Right ventricle myocardium inferior (tissue), 1 donor: ENCODE measurements around the gene WDPCP. TPM values are rescaled to one million over a fixed set of nuclear protein-coding genes. Genes with fewer than 3 reads are reported as not detected.
"Not testable (repeated sequence)": the region's sequence is repeated elsewhere in the genome, so short reads cannot be mapped to it uniquely, and the experiment has no call there.

ENCODE experiments used
- ATAC-seq: fragments of 200-7000 bp; cut with Tn5 transposase; one replicate; pipeline ENCODE4 v1.9.1; 2020; ENCODE audit warnings: mild to moderate bottlenecking, moderate library complexity
- DNase-seq: peaks from one replicate; pipeline ENCODE4 v3.0.0; 2021; ENCODE audit errors: missing footprints
- intact Hi-C: fragments of 100-400 bp; cut with DNase I; formaldehyde crosslinking; loops from one replicate; pipeline ENCODE4 v1.11.0; 2022
- total RNA-seq: library from RNA; stranded (reverse); fragmentation: NEBNext Ultra II Directional; extraction: Animal tissue kit (Norgen Biotek cat#: 25700); gene quantifications from one replicate; pipeline ENCODE4 v1.2.1, GENCODE V29; 2021
- donor health status: DM: no; HTN: yes; CAD: no; lungs with severe emphysema.

Gene WDPCP
- total RNA-seq, 1 donor from 2014 or later = 13.5 TPM

DNA sequence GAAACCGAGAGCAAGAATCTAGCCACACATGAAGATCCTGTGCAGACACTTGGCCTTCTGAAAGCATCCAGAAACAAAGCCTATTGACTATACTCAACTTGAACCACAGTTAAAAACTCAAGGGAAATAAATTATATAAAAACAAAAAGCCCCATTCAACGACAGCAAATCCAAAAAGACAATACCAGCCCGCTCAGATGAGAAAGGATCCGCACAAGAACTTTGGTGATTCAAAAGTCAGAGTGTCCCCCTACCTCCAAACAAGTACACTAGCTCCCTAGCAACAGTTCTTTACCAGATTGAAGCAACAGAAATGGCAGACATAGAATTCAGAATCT, 163.2 kb downstream of the WDPCP start:
- intact Hi-C loops = no loop called here
- ATAC-seq (no peak), DNase-seq (no peak)

DNA sequence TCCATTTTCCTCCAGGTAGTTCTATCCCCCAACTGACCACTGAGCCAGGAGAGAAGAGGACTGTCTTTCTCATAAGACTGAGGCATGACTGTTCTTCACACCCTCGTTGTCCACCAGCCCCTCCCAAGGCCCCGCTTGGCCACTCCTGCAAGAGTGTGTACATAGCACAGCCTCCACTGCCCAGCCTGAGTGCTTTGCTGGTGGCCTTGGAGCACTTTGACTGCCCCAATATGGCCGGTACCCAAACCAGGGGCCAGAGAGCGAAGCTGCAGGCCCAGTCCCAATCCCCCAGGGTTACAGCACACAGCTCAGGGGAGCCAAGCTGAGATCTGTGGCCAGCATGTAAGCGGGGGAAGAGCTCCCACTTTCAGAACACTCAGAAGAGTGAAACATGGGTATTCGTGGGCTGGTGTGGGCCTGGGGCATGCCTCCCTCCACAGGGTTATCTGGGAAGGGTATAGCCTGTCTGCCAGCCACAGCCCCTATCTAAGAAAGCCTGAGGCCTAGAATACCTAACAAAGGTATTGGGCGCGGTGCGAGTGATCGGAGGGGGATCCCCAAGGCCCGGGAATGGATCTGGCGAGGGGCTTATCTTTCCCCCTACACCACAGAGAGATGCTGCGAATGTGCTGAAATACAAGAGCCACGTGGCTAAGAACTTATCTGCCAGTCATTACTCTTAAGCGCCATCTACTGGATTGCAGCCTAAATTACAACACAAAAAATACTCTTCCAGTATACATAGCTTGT, 163.8 kb downstream of the WDPCP start:
- ATAC-seq (no peak), DNase-seq (no peak)
- intact Hi-C loops = no loop called here

DNA sequence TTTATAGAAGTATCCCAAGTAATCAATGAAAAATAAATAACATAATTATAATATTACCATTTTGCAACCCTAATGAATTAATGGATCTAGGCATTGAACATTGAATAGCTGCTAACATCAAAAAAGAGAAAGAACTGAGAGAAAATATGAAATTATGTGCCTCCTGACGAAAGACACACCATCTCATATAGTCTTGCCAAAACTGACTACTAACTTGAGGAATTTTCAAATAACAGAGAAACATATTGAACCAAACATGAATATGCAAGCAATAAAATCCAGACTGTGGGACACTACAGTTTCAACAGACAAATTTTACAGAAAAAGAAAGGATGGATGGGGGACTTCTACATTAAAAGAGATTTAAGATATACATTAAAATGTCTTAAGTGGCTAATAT, 165.7 kb downstream of the WDPCP start:
- ATAC-seq = no peak
- intact Hi-C loops = no loop called here

DNA sequence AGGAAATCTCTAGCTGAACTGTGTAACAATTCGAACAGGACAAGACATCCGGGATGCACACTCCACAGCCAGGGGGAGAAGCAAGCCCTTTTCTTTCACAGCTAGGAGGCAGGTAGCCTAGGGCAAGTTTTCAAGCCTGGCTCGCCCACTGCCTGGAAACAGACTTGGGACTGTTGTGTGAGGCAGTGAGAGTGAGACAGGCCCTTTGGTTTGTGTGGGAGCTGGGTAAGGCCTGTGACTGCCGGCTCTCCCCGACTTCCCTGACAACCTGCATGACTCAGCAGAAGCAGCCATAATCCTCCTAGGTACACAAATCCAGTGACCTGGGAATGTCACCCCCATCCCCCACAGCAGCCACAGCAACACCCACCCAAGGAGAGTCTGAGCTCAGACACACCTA, 179.7 kb downstream of the WDPCP start:
- intact Hi-C loops = no loop called here
- DNase-seq (peak; percentile 14), ATAC-seq (no peak)

More for the DNA sequence above, 165.7 kb downstream of the WDPCP start:
- DNase-seq = no peak

DNA sequence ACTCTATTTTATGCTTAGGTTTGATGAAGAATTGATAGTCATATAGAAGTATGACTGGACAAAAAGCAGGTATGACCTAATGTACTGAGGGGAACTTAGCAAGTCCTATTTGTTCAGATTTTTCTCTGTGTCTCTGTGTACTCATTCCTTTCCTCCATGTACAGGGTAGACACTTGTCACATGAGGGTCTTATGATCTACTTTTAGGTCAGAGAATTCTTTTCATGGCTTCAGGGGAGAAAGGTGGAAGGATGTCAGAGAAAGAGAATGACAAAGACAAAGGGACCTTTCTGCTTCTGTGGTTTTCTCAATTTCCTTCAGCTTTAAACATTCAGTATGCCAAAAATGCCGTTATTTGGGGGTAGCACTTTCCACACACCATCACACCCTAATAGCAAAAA, 181.6 kb downstream of the WDPCP start:
- ATAC-seq = no peak
- no peak for DNase-seq
- intact Hi-C loops = no loop called here

DNA sequence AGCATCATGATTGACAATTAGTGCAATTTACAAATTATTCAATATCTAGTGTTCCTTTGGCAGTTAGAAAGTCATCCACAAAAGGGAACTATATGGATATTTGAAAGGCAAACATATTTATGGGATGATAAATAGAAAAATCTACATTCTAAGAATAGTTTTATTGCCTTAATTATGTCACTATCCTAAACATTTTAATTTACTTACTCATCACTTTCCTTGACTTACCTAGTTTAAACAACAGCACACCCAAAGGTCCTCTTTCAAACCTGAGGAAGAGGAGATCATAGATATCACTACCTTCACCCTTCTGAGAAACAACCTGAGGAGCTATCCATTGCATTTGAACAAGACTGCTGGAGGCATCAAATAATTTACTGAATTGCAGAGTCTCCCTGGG, 184.5 kb downstream of the WDPCP start:
- ATAC-seq (no peak), DNase-seq (no peak)
- intact Hi-C loops = no loop called here

DNA sequence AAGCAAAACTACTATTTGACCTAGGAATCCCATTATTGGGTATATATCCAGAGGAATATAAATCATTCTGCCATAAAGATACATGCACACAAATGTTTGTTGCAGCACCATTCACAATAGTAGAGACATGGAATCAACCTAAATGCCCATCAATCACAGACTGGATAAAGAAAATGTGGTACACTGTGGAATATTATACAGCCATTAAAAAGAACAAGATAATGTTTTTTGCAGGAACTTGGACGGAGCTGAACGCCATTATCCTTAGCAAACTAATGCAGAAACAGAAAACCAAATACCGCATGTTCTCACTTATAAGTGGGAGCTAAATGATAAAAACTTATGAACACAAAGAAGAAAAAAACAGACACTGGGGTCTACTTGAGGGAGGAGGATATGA, 185.4 kb downstream of the WDPCP start:
- intact Hi-C loops, ATAC-seq, DNase-seq: not testable (repeated sequence)

DNA sequence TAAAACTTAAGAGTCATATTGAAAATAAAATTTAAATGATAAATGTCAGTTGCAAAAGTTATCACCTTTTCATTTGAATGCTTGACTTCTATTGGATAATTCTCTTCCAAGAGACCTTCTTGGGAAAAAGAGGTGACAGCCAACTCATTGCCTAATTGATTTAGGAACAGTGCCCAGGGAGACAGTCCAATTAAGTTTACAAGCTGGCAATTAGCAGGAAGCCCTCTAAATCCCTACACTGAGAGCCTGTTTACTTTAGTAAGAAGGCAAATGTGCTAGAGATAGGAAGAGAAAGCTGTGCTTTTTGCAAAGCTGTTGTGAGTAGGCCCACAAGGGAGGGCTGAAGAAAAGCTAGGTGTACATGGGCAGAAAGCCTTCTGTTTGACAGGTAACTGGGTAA, 189.1 kb downstream of the WDPCP start:
- no peak for ATAC-seq
- intact Hi-C loops = no loop called here
- no peak for DNase-seq

DNA sequence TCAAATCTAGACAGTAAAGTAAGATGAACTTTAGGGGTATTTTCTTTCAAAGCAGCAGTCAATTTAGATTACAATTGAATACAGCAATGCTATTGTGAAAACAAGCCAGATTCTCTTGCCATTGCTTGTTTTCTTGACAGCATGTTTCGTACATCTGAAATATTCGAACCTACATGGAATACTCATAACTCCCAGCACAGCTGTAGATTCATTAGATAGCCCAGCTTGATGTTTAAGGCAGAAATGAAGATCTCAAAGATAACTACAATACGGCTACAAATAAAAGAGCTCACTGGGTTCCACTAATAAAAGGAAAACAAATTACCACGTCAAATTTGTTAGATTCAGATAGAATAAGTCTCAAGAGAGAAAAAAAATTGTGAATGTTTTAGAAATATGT, 208.8 kb downstream of the WDPCP start:
- no peak for ATAC-seq
- intact Hi-C loops = no loop called here
- DNase-seq = no peak

DNA sequence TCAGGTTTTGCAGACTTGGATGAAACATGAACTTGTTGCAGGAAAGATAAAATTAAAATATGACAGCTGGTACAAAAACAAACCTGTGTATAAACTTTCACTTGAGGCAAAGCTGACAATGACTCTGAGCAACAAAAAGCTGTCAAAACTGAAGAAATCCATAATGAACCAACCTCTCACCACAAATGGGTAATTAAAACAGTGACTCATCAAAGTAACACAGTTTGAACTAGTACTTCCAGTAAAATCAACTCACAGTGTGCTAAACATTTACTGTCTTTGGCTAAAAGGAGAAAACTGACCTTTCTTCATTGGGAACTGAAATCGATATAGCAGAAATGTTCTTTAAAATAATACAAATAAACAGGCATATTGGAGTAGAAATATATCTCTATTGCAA, 209.7 kb downstream of the WDPCP start:
- intact Hi-C loops = no loop called here
- ATAC-seq = no peak
- no peak for DNase-seq

DNA sequence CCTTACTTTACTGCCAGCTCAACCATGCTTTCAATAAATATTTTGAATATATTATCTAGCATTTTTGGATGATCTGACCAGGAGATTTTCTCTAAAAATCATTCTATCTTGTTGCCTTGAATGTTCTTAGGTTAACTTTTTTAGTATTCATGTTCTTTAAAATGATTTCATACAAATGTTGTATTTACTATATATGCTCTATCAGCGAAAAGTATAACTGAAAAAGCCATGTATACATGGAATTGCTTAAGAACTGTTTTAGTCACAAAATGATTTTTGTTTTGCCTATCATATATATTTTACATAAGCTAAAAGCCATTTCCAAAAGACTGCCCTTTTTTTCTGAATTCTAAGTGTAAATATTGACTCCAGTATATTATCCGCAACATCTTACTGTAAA, 213.9 kb downstream of the WDPCP start:
- intact Hi-C loops = no loop called here
- ATAC-seq (no peak), DNase-seq (no peak)

DNA sequence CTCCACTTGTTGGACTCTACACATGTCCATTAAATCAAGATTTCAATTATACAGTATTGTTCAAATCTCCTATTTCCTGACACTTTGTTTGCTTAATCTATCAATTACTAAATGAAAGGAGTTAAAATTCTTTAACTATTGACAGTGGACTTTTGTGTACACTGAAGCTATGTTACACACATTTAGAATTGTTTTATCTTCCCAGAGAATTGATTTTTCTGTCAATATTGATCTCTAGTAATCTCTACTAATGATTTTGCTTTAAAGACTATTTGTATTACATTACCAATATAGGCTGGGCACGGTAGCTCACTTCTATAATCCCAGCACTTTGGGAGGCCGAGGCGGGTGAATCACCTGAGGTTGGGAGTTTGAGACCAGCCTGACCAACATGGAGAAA, 215.7 kb downstream of the WDPCP start:
- ATAC-seq = no peak
- intact Hi-C loops = no loop called here
- no peak for DNase-seq

DNA sequence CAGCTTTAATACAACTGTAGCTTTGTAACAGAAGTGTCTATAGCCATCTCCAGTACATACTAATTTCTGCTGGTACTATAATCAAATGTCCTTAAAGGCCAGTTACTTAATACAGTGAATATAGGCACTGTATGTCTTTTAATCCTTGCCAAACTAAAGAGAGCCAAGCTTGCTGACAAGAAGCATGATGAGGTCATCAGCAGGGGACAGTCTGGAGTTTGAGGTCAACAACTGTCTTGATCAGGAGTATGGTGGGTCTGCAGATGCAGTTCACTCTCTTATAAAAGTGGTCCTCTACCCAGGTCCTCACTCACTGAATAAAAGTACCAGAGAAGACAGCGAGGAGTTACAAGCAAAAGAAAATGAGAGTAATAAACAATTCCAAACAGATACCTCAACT, 219.1 kb downstream of the WDPCP start:
- DNase-seq = no peak
- intact Hi-C loops = no loop called here
- ATAC-seq = no peak

DNA sequence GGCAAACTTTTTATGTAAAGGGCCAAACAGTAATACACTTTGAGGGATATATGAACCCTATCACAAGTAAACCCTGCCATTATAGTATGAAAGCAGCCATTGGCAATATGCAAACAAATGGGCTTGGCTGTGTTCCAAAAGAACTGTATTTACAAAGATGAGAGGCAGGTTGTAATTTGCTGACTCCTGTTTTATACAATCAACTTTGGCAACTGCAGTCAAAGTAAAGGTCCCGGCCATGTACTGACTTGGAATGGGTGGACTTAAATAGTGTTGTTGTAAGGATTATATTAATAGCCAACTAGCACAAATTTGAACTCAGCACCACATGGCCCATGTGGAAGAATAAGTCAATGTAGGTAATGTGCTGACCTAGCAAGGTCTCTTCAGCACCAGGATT, 223.4 kb downstream of the WDPCP start:
- DNase-seq = no peak
- intact Hi-C loops = no loop called here
- no peak for ATAC-seq

DNA sequence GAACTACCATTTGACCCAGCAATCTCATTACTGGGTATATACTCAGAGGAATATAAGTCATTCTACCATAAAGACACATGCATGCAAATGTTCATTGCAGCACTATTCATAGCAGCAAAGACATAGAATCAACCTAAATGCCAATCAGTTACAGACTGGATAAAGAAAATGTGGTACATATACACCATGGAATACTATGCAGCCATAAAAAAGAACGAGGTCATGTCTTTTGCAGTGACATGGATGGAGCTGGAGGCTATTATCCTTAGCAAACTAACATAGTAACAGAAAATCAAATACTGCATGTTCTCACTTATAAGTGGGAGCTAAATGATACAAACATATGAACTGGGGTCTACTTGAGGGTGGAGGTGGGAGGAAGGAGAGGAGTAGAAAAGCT, 230.6 kb downstream of the WDPCP start:
- DNase-seq, intact Hi-C loops, ATAC-seq: not testable (repeated sequence)

DNA sequence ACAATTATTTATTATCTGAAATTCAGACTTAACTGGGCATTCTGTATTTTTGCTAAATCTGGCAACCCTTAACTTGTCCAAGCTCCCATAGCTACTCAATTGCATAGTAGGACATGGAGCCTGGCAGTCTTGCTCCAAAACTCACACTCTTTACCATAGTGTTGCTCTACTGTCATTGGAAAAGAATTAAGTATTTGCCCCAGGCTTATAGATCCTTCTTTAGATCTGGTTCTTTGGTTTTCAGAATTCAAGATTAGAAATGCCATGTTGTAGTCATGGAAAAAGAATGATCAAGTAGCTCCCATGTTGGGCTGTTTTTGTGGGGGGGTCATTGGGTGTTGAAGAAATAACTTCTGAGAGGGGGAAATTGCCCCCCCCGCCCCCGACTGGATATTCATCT, 240.9 kb downstream of the WDPCP start:
- DNase-seq (no peak), ATAC-seq (no peak)
- intact Hi-C loops = no loop called here

DNA sequence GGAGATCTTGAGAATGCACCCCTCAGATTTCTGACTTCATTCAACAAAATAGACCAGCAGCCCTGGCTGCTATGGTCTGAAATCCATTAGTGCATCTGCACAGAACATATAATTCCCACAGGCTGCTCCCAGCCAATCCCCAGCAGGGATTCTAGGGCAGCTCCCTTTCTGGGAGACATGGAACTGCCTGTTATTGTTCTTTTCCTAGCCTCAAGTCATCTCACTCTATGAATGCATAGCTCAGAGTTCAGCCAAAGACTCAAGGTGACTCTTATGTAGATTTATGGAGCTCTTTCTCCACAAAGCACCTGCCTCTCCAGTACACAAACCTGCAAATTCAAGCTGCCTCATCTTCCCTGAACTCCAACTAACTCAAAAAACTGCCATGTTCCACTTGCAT, 241.9 kb downstream of the WDPCP start:
- DNase-seq (no peak), ATAC-seq (no peak)
- intact Hi-C loops = no loop called here

DNA sequence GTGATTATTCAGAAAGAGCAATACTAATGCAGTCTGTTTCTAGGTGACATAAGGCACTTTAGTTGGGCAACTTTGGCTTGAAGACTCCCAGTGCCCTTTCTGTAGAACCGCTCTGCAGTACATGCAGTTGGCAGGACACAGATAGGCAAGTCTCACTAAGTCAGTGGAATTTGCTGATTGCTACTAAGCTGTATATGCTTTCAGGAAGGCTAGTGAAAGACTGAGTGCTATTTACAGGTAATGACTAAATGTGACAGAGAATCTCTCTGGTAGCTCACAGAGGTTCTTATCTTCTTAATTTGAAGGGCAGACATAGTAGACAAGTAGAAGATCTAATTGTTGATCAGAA, 243.0 kb downstream of the WDPCP start:
- DNase-seq (no peak), ATAC-seq (peak; percentile 44)
- intact Hi-C loops = no loop called here

DNA sequence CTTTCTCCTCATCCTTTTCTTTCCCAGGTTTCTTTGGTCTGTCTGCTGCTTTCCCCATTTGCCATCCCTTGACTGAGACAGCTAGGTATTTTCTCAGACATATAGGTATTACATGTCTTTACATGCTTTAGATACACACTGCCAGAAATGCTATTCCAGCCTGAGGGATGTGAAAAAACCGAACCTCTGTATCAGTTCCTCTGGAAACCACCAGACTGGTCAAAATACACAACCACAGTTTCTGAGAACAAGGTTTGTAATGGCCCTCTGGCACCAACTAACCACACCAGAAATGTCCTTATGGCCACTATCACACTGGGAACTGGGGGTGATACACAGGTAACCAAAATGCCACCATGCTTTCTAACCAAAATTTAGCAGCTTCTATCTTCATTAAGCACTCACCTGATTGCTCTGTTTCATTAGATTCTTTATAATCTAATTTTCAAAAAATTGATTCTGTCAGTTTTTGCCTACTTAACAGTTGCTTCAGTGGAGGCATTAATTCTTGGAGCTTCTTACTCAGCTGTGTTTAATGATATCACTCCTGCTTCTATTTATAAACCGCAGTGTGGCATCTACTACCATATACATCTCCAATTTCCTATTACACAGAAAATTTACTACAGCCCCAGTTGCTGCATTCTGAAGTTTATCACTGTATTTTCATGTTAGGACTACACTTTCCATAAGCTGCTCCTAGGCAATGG, 243.5 kb downstream of the WDPCP start:
- ATAC-seq (no peak), DNase-seq (no peak)

DNA sequence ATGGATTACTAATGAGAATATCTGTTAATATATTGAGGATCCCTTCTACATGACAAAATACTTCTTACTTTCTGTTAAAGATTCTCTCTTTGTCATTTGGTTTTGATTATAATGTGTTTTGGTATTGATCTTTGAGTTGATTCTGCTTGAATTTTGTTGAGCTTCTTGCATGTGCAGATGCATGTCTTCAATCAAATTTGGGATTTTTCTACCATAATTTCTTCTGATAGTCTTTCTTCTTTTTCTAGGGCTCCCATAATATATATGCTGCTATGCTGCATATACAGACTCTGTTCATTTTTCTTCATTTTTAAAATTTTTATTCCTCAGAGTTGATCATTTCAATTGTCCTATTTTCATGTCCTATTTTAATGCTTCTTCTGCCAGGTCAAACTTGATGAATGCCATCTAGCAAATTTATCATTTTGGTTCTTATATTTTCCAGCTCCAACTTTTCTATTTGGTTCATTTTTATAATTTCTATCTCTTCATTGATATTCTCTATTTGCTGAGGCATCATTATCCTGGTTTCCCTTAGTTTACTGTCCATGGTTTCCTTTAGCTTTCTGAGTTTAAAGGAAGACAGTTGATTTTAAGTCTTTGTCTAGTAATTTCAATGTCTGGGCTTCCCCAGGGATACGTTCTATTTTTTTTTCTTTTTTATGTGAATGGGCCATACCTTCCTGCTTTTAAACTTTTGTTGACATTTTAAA, 244.7 kb downstream of the WDPCP start:
- ATAC-seq = no peak
- intact Hi-C loops = no loop called here
- DNase-seq = no peak

More for the DNA sequence above, 243.5 kb downstream of the WDPCP start:
- intact Hi-C loops = no loop called here
